22Rv1 (cell line): ENCODE measurements around the gene IQCM.

Experiments
- CTCF ChIP-seq: fragments of 450-650 bp; IDR thresholded peaks from 2 replicates; pipeline ENCODE4 v1.5.1; 2017; ENCODE audit warnings: mild to moderate bottlenecking
- ZFX ChIP-seq: fragments of 450-650 bp; IDR thresholded peaks from 2 replicates; pipeline ENCODE4 v1.6.1; 2017; ENCODE audit warnings: antibody characterized with exemption, borderline replicate concordance

GRCh38 chr4:149403081-149403480 lies 412.6 kb downstream of the IQCM start:
- no peak for TF ChIP-seq CTCF
- no peak for TF ChIP-seq ZFX
